IPS-18c (cell line): ENCODE results near the gene ADGRV1.

Source experiments
- H3K4me3 ChIP-seq: 2 replicates; pipeline ENCODE4 v1.7.0; 2013; ENCODE audit warnings: low read depth, mild to moderate bottlenecking, low read length, moderate library complexity; ENCODE audit not compliant: insufficient read depth
- H3K9me3 ChIP-seq: one replicate; pipeline ENCODE4 v1.6.1; 2013; ENCODE audit warnings: mild to moderate bottlenecking, low read length, moderate library complexity; ENCODE audit not compliant: control insufficient read depth, insufficient read depth

ADGRV1 gene

GRCh38 chr5:91156242-91156641 is 597.6 kb downstream of the ADGRV1 start:
- H3K4me3 ChIP-seq = no peak overlapping the region

DNA sequence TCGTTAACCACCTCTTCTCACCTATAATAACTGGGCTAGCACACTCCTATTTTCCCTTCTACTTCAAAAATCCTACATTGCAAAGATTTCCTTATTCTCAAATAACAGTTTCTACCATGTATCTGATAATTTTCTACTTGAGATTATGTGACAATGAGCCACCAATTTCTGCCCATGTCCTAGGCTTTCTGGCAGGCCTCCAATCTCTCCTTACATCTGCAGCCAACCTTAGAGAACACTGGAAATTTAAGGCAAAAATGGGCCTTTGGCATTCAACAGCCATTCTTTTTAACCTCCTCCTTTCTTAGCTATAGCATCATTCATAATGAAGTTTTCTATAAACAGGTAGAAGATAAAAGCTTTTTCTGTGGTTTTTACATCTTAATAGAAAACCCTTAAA is 599.4 kb downstream of the ADGRV1 start:
- H3K4me3 ChIP-seq = no peak overlapping the region
- no peaks in the 10 kb centered on the region for H3K9me3 ChIP-seq

More at GRCh38 chr5:91156242-91156641, 597.6 kb downstream of the ADGRV1 start:
- H3K9me3 ChIP-seq = no peaks in the 10 kb centered on the region

- H3K9me3 ChIP-seq = no peaks in the 10 kb centered on the region
Measured at GRCh38 chr5:91159647-91160046, 601.0 kb downstream of the ADGRV1 start.

GRCh38 chr5:91160714-91161285 is 602.2 kb downstream of the ADGRV1 start:
- Histone ChIP-seq H3K4me3 (no peak overlapping the region), H3K9me3 (no peaks in the 10 kb centered on the region)

More at GRCh38 chr5:91159647-91160046, 601.0 kb downstream of the ADGRV1 start:
- H3K4me3 ChIP-seq = no peak overlapping the region

GRCh38 chr5:91162534-91163381 is 604.2 kb downstream of the ADGRV1 start:
- Histone ChIP-seq H3K9me3 (no peaks in the 10 kb centered on the region), H3K4me3 (no peak overlapping the region)

- Histone ChIP-seq H3K9me3 (no peaks in the 10 kb centered on the region), H3K4me3 (no peak overlapping the region)
Measured at GRCh38 chr5:91164424-91164823, 605.8 kb downstream of the ADGRV1 start.

DNA sequence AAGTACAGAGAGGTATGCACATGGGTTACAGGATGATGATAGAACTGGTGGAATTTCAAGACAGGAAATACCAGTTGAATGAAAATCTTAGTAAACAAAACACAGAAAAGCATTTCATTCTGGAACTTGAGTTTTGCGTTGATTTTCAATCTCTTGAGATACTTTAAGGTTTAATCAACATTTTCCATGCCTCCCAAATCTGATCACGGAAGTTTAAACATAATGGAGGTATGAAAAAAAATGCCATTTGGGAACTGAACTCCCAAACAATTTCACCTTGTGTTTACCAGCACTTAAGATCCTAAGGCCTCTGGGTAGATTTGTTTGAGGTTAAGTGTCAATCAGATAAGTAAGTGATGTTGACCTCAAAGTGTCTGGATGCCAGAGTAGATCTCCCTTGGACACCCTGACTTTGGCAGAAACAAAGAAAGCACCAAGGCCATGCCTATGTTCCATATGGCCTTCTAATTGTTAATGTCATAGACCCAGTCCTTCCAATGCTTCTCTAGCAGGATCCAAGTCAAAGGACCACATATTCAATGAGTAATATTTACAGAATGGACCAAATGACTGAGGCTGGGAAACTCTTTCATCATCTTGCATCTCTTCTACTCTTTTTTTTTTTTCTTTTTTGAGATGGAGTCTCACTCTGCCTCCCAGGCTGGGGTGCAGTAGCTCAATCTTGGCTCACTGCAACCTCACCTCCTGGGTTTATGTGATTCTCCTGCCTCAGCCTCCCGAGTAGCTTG is 607.6 kb downstream of the ADGRV1 start:
- Histone ChIP-seq H3K4me3 (no peak overlapping the region), H3K9me3 (no peaks in the 10 kb centered on the region)

DNA sequence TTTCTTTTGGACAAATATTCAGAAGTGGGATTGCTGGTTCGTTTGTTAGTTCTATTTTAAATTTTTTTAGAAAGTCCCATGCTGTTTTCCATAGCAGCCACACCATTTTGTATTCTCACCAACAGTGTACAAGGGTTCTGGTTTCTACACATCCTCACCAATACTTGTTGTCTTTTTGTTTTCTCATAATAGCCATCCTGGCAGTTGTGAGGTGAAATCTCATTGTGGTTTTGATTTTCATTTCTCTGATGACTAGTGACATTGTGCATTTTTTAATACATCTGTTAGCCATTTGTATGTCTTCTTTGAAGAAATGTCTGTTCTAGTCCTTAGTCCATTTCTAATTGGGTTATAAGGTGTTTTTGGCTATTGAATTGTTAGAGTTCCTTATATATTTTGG is 610.3 kb downstream of the ADGRV1 start:
- no peaks in the 10 kb centered on the region for H3K9me3 ChIP-seq
- no peak overlapping the region for H3K4me3 ChIP-seq

DNA sequence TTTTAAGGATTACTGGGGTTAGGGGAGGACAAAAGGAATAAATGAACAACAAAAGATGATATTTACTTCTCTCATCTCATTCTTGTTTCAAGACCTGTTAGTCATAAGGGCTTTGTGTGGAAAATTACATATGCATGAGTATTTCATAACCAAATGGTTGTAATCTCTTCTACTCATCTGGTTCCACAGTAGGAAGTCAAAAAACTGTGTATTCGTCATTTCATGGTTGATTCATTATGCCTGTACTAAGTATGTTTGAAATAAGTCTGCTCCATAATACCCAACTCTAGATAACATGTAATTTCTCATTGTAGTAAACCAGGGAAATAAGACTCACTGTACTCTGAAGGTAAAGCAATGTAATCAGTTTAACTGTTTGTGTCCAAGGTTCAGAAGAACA is 611.7 kb downstream of the ADGRV1 start:
- Histone ChIP-seq H3K9me3 (no peaks in the 10 kb centered on the region), H3K4me3 (no peak overlapping the region)

GRCh38 chr5:91171322-91171721 is 612.7 kb downstream of the ADGRV1 start:
- Histone ChIP-seq H3K4me3 (no peak overlapping the region), H3K9me3 (no peaks in the 10 kb centered on the region)

- Histone ChIP-seq H3K9me3 (no peaks in the 10 kb centered on the region), H3K4me3 (no peak overlapping the region)
Measured at GRCh38 chr5:91174396-91174795, 615.8 kb downstream of the ADGRV1 start.

DNA sequence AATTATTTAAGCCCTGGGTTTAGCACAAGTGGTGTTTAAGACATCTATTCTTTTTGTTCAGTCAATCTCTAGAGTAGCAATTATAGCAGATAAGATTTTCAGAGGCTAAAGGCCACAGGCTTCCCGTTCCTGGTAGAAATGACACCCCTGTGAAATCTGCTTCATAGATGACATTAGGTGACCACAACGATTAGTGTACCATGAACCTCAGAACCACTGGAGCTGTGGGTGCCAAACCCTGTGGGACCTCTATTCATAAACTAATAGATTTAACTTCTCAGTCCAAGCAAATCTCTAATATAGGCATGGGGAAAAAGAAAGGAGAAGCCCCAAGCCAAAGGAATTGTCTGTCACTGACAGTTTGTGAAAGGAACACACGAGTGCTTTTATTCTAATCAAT is 617.1 kb downstream of the ADGRV1 start:
- Histone ChIP-seq H3K4me3 (no peak overlapping the region), H3K9me3 (no peaks in the 10 kb centered on the region)

GRCh38 chr5:91176288-91177016 is 617.9 kb downstream of the ADGRV1 start:
- Histone ChIP-seq H3K4me3 (no peak overlapping the region), H3K9me3 (no peaks in the 10 kb centered on the region)

DNA sequence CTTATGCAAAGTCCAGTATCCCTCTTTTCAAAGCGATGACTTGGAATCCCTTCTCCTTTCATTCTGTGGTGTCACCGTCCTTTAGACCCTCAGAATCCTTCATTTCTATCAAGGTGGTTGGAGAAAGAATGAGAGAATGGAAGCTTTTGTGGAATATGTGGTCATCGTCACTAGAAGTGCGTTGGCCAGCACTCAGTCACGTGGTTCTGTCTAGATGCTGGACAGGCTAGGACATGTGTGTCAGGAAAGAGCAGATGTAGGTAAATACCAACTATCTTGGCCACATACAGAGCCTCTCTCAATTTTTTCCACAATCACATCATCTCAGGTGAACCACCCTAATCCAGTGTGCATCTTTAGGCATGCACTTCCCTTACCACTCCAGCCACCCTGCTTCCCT is 618.5 kb downstream of the ADGRV1 start:
- Histone ChIP-seq H3K4me3 (no peak overlapping the region), H3K9me3 (no peaks in the 10 kb centered on the region)

- H3K9me3 ChIP-seq = no peaks in the 10 kb centered on the region
- H3K4me3 ChIP-seq = no peak overlapping the region
Measured at GRCh38 chr5:91177639-91178038, 619.0 kb downstream of the ADGRV1 start.

- H3K4me3 ChIP-seq = no peak overlapping the region
- no peaks in the 10 kb centered on the region for H3K9me3 ChIP-seq
Measured at GRCh38 chr5:91178461-91178860, 619.9 kb downstream of the ADGRV1 start.

DNA sequence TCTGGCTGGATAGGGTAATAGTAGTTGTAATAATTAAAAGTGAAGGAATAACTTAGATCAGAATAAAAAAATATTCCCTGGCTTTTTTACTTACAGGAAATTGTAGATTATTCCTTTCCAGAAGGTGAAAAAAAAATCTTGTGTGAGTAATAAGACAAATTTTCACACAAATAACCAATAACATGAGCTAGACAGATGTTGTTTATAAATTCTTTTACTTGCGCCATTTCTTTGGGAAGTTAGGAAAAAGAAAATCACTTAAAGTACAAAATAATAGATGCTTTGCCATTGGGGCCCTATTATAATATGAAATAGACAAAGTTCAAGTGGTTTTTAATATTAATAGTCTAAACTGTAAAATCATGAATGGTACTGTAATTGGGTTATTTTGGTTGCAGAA is 620.4 kb downstream of the ADGRV1 start:
- H3K4me3 ChIP-seq = no peak overlapping the region
- H3K9me3 ChIP-seq = no peaks in the 10 kb centered on the region
